Measurements from ENCODE around the gene DBR1.

The DBR1 gene

GRCh38 chr3:138118612-138119422 is 55.9 kb downstream of the DBR1 start:
- DNase-seq: peak; percentile 52

- DNase-seq: peak; percentile 36
These were observed 59.4 kb downstream of the DBR1 start, which contains the start of gene DZIP1L for GRCh38 chr3:138114988-138115971. Gene DZIP1L, minus strand, starts transcription at chr3:138115608. Its CDS starts 11,637 bp downstream, at chr3:138103971.

DNA sequence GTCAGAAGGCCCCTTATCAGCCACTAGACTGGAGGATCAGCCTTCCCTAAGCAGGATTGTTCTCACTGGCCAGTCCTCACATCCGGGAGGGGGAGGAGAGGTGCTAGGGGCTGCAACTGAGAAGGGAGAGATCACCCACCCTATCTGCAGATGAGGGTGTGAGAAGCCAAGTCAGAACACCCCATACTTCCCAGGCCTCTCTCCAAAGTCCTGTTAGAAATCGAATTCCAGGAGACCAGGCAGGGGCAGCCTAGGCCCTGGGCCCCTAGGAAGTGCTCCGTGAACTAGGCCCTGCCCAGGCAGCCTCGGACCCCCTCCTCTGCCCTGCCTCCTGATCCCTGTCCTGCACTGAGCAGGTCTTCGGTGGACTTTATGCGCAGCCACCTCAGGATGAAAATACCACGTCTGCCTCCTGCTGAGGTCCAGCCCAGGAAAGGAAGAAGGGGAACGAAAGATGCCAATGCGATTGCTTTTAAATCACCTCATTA is 60.2 kb downstream of the DBR1 start:
- no peak for DNase-seq

DNA sequence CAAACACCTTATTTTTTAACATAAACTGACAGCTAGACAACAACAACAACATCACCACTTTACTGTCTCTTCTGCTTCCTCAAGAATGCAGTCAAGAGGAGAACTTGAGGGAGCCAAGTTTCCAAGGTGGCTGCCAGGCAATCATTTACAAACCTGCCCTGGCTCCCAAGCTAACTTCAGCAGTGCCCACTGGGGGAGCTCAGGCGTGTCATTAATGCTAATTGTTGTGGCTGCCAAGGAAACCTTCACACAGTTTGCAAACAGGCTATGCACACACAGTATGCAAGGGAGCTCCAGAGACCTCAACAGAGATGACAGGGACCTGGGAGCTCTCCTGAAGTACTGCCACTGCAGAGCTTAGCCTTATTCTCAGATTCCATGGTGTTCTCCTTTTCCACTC is 61.4 kb downstream of the DBR1 start:
- no peak for DNase-seq

DNA sequence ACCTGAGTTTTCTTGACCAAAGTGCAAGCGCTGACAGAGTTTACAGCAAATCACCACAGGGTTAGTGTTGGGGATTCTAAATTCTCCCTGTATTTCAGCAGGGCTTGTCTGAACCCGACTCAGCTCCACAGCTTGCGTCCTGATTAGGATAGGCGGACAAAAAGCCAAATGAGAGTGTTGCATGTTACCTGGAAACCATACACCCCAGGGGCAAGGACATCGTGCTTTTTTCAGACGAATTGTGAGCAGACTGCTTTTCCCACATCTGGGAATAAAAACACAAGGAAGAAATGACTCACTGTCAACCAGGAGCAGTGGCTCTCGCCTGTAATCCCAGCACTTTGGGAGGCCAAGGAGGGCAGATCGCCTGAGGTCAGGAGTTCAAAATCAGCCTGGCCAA is 62.4 kb downstream of the DBR1 start:
- no peak for DNase-seq

All from activated CD4-positive, CD25-positive, alpha-beta regulatory T cell treated with anti-CD3 and anti-CD28 coated beads, Interleukin-2, amount 50 U/mL, for 72 hours (primary cell).